Astrocyte of the hippocampus (primary cell): ENCODE data around the gene TMEM37.
A peak's percentile ranks its signal among the peaks of the same experiment; 100 is the strongest.
"Not testable (repeated sequence)": the region's sequence is repeated elsewhere in the genome, so short reads cannot be mapped to it uniquely, and the experiment has no call there.

Experiments
- DNase-seq: peaks from one replicate; pipeline ENCODE4 v3.0.0; 2011; ENCODE audit warnings: low read depth, low spot score

TMEM37 gene, protein sequence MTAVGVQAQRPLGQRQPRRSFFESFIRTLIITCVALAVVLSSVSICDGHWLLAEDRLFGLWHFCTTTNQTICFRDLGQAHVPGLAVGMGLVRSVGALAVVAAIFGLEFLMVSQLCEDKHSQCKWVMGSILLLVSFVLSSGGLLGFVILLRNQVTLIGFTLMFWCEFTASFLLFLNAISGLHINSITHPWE

DNA sequence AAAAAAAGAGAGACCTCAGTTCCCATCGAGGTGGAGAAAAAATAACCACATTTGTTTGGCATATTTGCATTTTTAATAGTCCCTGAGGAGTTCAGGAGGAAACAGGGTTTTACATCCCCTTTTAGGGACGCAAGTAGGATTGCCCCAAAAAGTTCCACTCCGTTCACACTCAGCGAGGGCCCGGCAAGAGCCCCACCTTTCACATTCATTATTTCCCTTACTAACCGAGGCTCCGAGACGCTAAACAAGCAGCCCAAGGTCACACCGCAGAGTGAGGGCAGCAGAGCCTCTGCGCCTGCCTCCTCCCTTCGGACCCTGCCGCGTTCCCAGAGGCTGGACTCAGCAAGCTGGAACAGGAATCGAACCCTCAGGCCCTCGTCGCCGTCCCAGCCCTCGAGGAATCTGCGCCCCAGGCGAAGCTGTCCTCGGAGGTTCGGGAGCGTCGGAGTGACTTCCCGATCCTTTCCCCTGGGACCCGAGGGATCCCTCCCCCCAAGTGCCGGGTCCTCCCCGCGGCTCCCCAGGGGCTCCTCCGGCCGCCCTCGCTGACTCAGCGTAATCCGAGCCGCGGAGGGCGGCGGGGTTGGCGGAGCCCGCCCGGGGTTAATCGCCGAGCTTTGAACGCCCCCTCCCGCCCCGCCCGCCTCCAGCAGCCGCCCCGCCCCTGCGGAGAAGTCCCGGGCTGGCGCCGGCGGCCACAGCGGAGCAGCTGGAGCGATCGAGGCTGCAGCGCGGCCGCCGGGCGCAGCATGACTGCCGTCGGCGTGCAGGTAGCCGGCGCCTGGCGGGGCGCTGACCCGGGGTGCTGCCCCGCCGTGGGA, at the start of gene TMEM37:
Gene TMEM37 (plus strand): TSS at position 700 of the 821 bp plus-strand sequence. CDS start 50 bp downstream, at position 750.
- peak; percentile 90 for DNase-seq

DNA sequence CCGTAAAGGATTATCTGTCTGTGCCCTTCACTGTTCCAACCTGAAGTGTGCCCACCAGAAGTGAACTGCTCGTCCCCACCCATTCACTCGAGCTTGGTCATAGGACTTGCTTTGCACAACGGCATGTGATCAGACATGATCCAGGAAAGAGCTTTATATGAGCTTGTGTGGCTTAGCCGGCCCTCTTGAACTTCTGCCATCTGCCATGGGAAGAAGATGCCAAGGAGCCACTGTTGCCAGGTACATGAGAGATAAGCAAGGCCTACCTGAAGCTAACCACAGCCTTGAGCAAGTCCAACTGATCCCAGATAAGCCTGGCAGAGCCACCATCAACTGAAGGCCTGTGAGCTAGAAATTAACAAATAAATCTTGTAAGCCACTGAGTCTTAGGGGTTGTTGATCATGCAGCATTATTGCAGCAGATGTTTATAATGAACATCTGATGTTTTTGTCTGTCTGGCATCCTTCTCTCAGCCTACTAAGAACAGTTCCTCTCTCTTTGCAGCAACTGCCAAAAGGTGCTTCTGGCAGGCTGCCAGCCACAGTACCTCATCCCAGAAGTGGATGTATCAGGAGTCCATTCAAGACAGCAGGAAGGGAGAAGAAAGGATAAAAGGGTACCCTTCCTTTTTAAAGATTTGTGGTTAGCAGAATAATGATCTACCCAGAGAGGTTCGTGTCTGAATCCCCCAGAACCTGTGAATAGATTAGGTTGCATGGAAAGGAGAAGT, 48.1 kb upstream of the TMEM37 start:
- no peak for DNase-seq

DNA sequence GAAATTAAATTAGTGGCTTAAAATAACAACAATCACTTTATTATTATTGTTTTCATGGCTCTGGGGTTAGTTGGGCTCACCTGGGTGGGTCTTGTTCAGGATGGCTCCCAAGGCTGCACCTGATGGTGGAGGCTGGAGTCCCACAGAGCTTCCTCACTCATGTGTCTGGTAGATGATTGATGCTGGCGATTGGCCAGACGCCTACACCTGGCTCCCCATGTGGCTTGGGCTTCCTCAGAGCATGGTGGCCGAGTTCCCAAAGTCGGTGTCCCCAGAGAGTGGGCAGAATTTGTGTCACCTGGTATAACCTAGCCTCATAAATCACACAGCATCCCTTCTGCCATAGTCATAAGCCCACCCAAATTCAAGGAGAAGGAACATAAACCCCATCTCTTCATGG, 46.7 kb upstream of the TMEM37 start:
- no peak for DNase-seq

DNA sequence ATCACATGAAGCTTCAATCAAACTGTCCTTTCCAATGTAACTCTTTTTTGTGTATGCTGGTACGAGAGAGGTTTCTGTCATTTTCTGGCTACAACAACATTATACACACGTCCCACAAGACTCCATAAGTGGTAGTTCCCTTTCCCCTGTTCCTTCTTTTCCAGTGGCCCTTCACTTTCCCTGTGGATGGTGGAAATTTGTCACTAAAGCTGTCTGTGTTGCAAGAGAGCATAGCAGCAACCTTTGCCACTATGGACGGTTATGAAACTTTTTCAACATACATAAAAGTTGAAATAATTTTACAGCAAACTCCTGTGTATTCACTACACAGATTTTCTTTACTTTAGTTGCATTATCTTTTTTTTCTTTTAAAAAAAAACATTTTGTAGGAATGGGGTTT, 46.2 kb upstream of the TMEM37 start:
- DNase-seq: no peak

DNA sequence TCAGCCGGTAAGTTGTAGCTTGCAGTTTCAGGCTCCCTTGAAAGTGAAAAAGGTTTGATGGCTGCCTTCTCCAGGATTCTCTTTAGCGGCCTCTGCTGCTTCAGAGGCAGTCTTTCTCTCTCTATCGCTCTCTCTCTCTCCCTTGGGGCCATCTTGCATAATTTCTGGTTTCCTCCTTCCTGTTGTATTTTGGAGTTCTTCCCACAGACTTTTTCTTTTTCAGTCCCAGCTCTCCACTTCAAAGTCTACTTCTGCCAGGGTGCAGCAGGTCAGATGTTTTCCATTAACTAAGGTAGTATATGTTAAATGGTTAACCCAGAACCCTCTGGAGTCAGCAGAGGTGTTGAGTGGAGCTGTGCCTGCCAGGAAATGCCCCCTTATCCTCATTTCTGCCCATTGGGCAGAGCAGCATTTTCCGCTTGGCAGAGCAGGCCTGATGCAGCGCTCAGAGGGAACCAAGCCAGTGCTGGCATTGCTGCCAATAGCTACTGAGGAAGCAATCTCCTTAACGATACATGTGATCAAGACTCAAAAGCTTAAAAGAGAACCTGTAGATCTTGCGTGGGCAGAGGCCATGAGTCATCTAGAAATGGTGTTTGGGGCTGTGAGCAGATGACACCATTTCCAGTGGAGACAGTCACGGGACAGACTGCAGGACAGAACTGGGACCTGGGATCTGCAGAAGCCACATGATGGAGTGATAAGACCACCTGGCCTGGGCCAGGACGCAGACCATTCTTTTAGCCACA, 44.1 kb upstream of the TMEM37 start:
- DNase-seq: peak; percentile 53

DNA sequence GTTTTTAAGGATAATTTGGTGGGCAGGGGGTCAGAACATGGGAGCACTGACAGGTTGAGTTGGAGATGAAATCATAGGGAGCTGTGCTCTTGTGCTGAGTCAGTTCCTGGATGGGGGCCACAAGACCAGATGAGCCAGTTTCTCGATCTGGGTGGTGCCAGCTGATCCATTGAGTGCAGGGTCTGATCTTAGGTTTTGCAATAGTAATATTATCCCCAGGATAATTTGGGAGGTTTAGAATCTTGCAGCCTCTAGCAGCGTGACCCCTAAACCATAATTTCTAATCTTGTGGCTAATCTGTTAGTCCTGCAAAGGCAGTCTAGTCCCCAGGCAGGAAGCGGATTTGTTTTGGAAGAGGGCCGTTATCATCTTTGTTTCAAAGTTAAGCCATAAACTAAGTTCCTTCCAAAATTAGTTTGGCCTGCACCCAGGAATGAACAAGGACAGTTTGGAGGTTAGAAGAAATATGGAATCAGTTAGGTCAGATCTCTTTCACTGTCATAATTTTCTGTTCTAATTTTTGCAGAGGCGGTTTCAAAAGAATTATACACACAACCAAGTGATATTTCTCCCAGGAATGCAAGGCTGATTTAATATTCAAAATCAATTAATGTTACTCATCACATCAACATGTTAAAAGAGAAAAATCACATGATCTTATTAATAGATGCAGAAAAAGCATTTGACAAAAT, 41.9 kb upstream of the TMEM37 start:
- DNase-seq: peak; percentile 52

DNA sequence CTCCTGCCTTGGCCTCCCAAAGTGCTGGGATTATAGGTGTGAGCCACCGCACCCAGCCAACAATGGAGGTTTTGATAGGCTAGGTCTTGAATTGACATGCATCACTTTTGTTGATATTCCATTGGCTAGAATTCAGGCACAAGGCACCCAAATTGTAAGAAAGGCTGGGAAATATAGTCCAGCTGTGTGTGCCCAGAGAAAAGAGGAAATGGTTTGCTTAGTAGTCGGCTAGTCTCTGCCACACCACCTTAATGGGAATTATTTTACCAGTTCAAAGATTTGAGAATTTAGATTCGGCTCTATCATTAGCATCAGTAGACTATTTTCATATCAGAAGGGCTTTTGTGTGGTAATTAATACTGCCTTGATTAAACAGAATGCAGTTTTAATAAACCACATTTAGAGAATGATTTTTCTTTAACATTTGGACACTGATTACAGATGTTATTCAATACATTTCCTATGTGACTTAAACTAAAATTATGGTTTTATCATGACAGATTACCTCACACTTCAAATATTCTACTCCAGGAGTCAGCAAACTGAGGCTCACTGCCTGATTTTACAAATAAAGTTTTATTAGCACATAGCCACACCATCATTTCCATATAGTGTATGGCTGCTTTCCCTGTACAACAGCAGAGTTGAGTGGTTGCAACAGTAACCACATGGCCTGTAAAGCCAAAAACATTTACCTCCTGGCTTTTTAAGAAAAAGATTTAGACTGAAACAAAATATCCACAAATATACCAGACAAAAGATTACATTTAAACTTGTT, 37.5 kb upstream of the TMEM37 start:
- DNase-seq: no peak

DNA sequence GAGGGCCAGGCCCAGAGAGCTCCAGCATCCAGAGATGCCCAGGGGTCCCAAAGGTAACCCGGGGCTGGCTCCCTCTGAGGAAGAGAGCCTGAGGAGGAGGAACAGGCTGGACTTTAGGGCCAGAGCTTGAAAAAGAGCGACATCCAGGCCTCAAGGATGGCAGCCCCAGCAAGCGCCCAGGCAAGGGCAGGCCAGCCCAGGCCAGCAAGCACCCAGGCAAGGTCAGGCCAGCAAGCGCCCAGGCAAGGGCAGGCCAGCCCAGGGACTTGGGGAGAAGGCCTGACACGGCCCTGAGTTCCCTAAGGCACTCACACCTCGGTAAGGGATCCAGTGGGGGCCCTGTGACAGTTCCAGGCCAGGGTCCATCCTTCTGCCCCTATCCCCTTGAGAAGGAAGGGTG, 34.5 kb upstream of the TMEM37 start:
- DNase-seq: no peak

DNA sequence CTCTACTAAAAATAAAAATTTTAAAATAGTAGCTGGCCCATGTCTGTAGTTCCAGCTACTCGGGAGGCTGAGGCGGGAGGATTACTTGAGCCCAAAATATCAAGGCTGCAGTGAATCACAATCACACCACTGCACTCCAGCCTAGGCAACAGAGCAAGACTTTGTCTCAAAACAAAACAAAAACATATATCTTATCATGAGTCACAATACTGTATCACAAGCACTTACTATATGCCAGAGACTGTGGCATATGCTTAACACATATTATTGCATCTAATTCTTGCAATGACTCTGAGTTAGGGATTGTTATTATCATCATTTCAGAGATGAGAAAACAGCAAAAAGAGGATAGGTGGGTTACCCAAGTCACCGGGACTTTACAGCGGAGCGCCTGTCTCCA, 29.5 kb upstream of the TMEM37 start:
- DNase-seq: no peak

DNA sequence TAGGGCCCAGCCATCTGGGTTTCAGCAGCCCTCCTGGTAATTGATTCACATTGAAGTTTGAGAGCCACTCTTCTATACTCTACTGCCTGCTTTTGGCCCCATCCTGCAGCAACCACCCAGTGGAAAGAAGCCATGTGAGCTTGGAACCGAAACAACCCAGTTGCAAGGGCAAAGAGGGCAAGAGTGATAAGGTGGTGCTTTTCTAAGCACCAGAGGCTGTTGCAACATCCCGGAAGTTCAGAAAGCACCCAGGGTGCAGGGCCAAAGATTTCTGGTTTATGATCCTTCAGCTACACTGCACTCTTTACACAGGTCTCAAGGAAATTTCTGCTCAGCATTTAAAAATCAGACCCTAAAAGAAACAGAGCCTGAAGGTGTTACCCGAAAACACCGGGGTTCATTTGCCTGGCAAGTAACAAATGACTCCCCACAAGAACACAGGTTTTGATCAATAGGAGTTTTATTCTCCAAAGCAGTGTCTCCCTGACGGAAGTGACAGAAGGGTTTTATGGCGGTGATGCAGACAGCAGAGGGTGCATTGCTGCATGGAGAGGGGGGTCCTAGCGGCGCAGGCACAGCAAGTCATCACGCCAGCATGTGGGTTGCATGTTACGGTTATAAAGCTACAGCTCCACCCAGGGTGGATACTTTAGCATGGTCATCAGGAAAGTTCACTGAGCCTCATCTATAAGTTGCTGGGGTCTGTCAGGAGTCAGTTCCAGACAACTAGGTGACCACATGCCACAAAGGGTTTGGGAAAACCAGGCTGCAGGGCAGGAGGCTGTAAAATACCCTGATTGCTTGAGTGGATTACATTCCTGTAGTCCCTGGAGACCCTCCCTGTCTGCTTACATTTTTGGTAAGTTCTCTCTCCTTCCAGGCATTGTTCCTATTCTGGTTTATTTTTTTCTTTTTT, 28.8 kb upstream of the TMEM37 start:
- no peak for DNase-seq

DNA sequence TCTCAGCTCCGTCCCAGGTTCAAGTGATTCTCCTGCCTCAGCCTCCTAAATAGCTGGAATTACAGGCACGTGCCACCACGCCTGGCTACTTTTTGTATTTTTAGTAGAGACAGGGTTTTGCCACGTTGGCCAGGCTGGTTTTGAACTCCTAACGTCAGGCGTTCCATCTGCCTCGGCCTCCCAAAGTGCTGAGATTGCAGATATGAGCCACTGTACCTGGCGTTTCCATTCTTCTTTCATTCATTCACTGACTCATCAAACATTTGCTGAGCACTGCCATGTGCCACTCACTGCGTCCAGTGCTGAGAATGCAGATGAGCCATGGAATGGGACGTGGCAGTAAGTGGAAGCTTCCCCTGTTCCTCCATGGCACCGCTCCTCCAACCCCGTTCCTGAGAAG, 28.0 kb upstream of the TMEM37 start:
- not testable (repeated sequence) for DNase-seq

DNA sequence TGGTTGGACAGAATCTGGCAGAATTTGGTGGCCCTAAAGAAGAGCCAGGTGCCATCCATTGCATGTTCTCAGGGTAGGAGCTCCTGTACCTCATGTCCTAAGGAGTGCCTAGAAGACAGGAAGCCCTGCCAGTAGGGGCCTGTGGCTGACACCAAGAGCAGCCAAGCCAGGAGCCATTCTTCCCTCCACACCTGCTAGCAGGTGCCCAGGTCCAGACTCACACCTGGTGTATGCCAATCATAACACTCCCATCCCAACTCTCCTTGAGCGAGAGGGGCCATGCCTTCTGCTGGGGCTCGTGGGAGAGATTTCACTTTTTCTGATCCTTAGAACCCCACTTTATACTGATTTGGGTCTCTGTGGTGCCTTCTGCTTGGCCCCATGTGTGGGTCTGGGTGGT, 26.5 kb upstream of the TMEM37 start:
- DNase-seq: no peak

DNA sequence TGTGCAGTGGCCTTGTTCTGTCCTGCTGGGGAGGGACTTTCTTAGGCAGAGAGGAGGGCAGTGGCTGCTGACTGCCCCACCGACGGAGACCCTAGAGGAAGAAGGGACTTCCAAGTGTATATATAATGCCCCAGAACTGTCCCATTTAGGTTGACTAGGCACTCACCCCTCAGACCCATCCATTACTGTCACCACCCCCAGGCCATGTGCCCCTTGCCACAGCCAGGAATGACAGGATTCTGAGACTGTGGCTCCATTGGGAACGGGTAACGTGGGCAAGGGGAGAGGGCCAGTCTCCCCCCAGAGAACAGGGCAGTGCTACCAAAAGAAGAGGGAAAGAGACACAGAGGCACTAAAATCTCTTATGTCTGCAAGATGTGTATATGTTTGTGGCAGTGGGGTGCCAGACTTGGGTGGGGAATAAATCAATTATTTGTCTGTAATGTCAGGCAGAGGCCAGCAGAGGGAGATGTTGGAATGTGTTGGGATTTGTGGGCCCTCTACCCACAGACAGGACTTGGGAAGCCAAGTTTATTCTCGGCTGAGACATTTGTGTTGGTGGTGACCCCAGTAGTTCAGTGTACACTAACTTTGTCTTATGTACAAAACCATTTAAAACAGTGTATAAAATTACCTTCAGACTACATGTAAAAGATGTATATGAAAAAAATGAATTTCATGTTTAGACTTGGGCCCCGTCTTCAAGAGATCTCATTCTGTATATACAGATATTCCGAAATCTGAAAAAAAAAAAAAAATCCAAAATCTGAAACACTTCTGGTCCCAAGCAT, 24.0 kb upstream of the TMEM37 start:
- DNase-seq: peak; percentile 75

DNA sequence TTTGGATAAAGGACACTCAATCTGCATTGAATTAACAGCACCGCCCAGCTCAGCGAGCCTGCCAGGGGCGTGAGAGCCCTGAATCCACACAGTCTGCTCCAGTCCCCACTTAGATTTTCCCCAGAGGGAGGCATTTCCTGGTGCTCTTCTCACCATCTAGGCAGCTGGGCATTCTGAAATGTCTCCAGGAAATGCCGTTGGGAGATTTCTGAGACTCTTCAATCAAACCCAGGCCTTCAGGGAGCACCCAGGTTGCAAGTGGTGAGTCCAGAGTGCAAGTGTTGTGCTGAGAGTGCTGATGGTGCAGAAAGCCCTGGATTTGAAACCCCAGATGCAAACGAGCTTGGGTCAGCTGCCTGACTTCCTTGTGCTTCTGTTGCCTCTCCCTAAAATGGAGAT, 23.4 kb upstream of the TMEM37 start:
- DNase-seq: no peak

DNA sequence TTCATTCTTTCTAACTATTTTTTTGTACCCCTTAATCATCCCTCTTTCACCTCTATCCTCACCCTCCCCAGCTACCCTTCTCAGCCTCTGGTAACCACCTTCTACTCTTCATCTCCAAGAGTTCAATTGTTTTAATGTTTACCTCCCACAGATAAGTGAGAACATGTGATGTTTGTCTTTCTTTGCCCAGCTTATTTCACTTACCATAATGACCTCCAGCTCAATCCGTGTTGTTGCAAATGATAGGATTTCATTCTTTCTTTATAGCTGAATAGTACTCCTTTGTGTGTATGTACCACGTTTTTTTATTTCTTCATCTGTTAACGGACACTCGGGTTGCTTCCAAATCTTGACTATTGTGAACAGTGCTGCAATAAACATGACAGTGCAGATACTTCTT, 22.1 kb upstream of the TMEM37 start:
- no peak for DNase-seq

DNA sequence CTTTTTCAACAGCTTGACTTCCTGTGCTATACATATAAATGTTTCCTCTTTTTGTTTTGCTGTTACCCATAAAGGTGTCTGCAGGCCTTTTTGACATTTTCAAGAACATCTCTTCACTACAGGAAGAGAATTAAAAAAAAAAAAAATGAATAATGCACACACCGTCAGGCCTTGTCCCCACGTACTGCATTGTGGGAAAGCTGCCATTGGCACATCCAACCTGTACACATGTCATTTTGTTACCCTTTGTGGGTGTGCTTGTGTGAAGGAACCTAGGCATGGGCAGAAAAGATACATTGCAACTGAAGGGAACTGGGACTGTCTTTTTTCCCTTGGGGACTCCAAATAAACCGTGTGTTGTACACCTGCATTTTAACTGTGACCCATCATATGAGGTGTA, 16.8 kb upstream of the TMEM37 start:
- no peak for DNase-seq

DNA sequence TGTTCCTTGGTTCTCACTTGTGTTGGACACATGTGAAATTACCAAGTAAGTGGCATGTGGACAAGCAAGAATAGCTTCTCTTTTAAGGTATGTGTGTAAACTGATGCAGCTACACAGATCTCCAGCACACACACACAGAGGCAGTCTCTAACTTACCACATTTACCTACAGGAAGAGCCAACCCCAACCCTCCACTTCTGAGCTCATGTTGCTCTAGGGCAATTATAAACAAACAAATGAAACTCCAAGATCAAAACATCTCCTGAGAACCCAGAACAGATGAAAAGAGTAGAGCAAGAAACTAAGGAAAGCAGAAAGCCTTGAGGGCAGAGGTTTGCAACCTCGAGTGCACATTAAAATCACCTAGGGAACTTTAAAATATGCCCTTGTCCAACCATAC, 16.0 kb upstream of the TMEM37 start:
- DNase-seq: no peak

DNA sequence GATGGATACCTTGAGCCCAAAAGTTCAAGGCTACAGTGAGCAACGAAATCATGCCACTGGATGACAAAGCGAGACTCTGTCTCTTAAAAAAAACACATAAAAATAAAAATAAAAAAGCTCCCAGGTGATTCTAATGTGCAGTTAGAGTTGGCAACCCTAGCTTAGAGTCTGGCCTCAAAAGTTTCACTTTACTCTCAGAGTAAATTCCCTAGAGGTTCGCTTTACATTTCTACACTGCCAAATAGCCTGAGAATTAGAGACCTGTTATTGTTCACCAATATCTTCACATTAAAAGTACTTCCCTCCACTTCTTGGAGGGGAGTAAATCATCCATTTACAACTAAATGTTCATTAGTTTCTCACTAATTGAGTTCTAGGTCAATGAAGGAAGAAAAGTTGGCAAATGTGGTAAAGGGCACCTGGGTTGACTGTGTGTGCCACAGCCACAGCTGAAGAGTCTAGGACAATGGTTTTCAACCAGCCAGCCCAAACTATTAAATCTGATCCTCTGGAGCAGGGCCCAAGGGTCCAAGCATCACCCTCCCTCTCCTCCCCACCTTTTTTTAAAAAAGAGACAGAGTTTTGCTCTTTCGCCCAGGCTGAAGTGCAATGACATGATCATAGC, 15.2 kb upstream of the TMEM37 start:
- no peak for DNase-seq
